ENCODE measurements around the gene PTGER1.
A peak's percentile ranks its signal among the peaks of the same experiment; 100 is the strongest.

Gene PTGER1

DNA sequence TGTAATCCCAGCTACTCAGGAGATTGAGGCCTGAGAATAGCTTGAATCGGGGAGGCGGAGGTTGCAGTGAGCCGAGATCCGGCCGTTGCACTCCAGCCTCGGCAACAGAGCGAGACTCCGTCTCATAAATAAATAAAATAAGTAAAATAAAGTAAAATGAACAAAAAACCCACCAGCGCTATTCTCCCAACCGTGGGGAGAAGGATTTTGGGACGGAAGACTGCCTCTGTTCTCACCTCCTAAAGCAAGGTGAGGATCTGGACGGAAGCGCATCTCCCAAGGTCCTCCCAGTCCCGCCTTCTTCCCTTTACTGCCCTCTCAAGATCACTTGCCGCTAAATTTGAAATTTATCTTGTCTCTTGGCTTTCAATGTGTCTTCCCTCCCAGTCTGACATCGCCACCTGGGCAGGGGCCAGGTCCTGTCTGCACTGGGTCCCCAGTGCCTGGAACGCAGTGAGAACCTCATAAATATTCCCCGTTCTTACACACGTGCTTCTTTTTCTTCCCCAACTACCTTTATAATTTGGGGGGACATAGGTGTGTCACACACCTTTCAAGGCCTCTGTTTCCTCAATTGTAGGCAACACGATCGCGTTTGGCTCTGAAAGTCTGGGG is 44.2 kb upstream of the PTGER1 start:
- peak overlapping the region; percentile 96 for H3K4me2 ChIP-seq (ENCODE audit: low read length)
- H3K79me2 ChIP-seq (ENCODE audit: control insufficient read depth, low read length), result peaks cover 31% of the 10 kb centered on the region
- TF ChIP-seq, protein P1, sequence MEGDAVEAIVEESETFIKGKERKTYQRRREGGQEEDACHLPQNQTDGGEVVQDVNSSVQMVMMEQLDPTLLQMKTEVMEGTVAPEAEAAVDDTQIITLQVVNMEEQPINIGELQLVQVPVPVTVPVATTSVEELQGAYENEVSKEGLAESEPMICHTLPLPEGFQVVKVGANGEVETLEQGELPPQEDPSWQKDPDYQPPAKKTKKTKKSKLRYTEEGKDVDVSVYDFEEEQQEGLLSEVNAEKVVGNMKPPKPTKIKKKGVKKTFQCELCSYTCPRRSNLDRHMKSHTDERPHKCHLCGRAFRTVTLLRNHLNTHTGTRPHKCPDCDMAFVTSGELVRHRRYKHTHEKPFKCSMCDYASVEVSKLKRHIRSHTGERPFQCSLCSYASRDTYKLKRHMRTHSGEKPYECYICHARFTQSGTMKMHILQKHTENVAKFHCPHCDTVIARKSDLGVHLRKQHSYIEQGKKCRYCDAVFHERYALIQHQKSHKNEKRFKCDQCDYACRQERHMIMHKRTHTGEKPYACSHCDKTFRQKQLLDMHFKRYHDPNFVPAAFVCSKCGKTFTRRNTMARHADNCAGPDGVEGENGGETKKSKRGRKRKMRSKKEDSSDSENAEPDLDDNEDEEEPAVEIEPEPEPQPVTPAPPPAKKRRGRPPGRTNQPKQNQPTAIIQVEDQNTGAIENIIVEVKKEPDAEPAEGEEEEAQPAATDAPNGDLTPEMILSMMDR (IDR thresholded peaks at IDR 0.05; ENCODE audit: low read depth, low read length, poor library complexity, severe bottlenecking), result no peak
- TF ChIP-seq EZH2phosphoT487 (IDR thresholded peaks at IDR 0.05; ENCODE audit: borderline replicate concordance, low read length), result no peak
- H3K4me3 ChIP-seq (ENCODE audit: low read length), result peak overlapping the region; percentile 84
- peaks cover 36% of the 10 kb centered on the region for H3K36me3 ChIP-seq (ENCODE audit: control insufficient read depth, low read length)
- H4K20me1 ChIP-seq (ENCODE audit: control insufficient read depth, insufficient read depth, low read depth, low read length), result peaks cover 28% of the 10 kb centered on the region
- peaks cover 11% of the 10 kb centered on the region for H3F3A ChIP-seq (ENCODE audit: control insufficient read depth, insufficient read depth)
- peaks cover 60% of the 10 kb centered on the region for H3K4me1 ChIP-seq (ENCODE audit: control insufficient read depth, low read length)
- peak overlapping the region; percentile 70 for H3K27ac ChIP-seq (ENCODE audit: low read depth, low read length)
- no peaks in the 10 kb centered on the region for H3K27me3 ChIP-seq (ENCODE audit: control insufficient read depth, low read length)
- H3K9me3 ChIP-seq (ENCODE audit: control insufficient read depth, insufficient read depth, low read length), result no peaks in the 10 kb centered on the region
- H3K9me2 ChIP-seq (replicated peaks; ENCODE audit: control insufficient read depth, low read length), result no peaks in the 10 kb centered on the region

DNA sequence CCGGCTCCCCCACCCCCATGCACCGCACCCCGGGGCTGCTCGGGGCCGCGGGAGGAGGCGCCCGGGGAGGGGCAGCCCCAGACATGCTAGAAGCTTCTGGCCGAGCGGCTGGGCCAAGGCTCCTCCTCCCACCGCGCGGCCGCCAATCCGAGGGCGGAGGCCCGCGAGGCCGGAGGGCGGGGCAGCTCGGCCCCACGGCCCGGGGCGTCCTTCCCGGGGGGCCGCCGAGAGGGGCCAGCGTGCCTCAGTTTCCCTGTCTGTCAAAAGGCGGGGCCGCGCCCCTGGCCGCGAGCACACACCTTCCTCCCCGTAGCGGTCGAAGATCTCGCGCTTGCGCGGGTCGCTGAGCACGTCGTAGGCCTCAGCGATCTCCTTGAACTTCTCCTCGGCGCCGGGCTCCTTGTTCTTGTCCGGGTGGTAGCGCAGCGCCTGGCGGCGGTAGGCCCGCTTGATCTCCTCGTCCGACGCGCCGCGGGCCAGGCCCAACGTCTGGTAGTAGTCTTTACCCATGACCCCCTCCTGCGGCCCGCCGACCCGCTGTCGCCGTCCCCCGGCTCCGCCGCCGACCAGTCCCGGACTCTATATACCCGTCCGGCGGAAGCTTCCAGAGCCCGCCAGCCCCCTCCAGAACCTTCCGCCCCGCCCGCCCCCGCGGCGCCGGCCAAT is 42.8 kb upstream of the PTGER1 start, which contains the start of gene DNAJB1:
TSS of gene DNAJB1 (minus strand) at position 558 of the 666 bp plus-strand sequence. CDS start at position 510, 48 bp downstream.
- H3K4me1 ChIP-seq (ENCODE audit: control insufficient read depth, low read length), result peaks cover 49% of the 10 kb centered on the region
- H3K9me3 ChIP-seq (ENCODE audit: control insufficient read depth, insufficient read depth, low read length), result no peaks in the 10 kb centered on the region
- peaks cover 31% of the 10 kb centered on the region for H3K79me2 ChIP-seq (ENCODE audit: control insufficient read depth, low read length)
- H3F3A ChIP-seq (ENCODE audit: control insufficient read depth, insufficient read depth), result peaks cover 18% of the 10 kb centered on the region
- H3K9me2 ChIP-seq (replicated peaks; ENCODE audit: control insufficient read depth, low read length), result no peaks in the 10 kb centered on the region
- peak within 1 kb of the TSS; percentile 96 for H3K4me2 ChIP-seq (ENCODE audit: low read length)
- H3K27me3 ChIP-seq (ENCODE audit: control insufficient read depth, low read length), result no peaks in the 10 kb centered on the region
- H3K36me3 ChIP-seq (ENCODE audit: control insufficient read depth, low read length), result peaks cover 47% of the 10 kb centered on the region
- H4K20me1 ChIP-seq (ENCODE audit: control insufficient read depth, insufficient read depth, low read depth, low read length), result peaks cover 30% of the 10 kb centered on the region
- TF ChIP-seq, protein P1 (IDR thresholded peaks at IDR 0.05; ENCODE audit: low read depth, low read length, poor library complexity, severe bottlenecking), result no peak
- TF ChIP-seq EZH2phosphoT487 (IDR thresholded peaks at IDR 0.05; ENCODE audit: borderline replicate concordance, low read length), result no peak
- H3K4me3 ChIP-seq (ENCODE audit: low read length), result peak within 1 kb of the TSS; percentile 95
- peak within 1 kb of the TSS; percentile 73 for H3K27ac ChIP-seq (ENCODE audit: low read depth, low read length)

DNA sequence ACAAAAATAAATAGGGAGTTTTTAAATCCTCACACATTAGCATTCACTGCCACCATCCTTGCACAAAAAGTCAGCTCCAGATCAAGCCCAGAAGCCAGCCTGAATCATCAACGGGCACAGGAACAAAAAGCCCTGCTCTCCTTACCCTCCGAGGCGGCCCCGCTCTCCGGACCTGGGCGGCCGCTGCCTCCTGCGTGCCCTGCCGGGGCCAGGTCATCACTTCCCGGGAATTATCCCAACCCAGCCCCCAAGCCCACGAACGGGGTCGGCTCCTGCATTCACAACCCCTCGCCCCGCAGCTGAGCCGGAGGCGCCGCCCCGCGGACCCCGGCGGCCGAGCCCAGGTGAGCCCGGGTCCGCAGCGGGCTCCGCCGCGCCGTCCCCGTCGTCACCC is 42.3 kb upstream of the PTGER1 start:
- peaks cover 23% of the 10 kb centered on the region for H3F3A ChIP-seq (ENCODE audit: control insufficient read depth, insufficient read depth)
- H3K27me3 ChIP-seq (ENCODE audit: control insufficient read depth, low read length), result no peaks in the 10 kb centered on the region
- peaks cover 49% of the 10 kb centered on the region for H3K36me3 ChIP-seq (ENCODE audit: control insufficient read depth, low read length)
- H3K4me1 ChIP-seq (ENCODE audit: control insufficient read depth, low read length), result peaks cover 43% of the 10 kb centered on the region
- peak overlapping the region; percentile 73; the same call in 1 of the 2 replicates for H3K27ac ChIP-seq (ENCODE audit: low read depth, low read length)
- peak overlapping the region; percentile 69 for H3K4me2 ChIP-seq (ENCODE audit: low read length)
- H3K9me2 ChIP-seq (replicated peaks; ENCODE audit: control insufficient read depth, low read length), result no peaks in the 10 kb centered on the region
- peak overlapping the region; percentile 95 for H3K4me3 ChIP-seq (ENCODE audit: low read length)
- H4K20me1 ChIP-seq (ENCODE audit: control insufficient read depth, insufficient read depth, low read depth, low read length), result peaks cover 30% of the 10 kb centered on the region
- peaks cover 31% of the 10 kb centered on the region for H3K79me2 ChIP-seq (ENCODE audit: control insufficient read depth, low read length)
- H3K9me3 ChIP-seq (ENCODE audit: control insufficient read depth, insufficient read depth, low read length), result no peaks in the 10 kb centered on the region
- TF ChIP-seq EZH2phosphoT487 (IDR thresholded peaks at IDR 0.05; ENCODE audit: borderline replicate concordance, low read length), result no peak
- TF ChIP-seq, protein P1 (IDR thresholded peaks at IDR 0.05; ENCODE audit: low read depth, low read length, poor library complexity, severe bottlenecking), result no peak
